GM13976 (cell line): ENCODE measurements around the gene RER1.
"Not testable (repeated sequence)": the region's sequence is repeated elsewhere in the genome, so short reads cannot be mapped to it uniquely, and the experiment has no call there.

Experiments used
- DNase-seq: peaks from one replicate; pipeline ENCODE4 v3.0.0; 2012; ENCODE audit warnings: low spot score
- in situ Hi-C: fragments of 300-500 bp; cut with MboI; formaldehyde crosslinking; loops from one replicate; pipeline ENCODE4 v1.12.0; 2022; ENCODE audit warnings: low sequenced_read_pairs, mixed read lengths, inconsistent platforms; ENCODE audit not compliant: unreplicated experiment
- TF ChIP-seq, protein P1 (sequence below): IDR thresholded peaks from 2 replicates; pipeline ENCODE4 v1.5.1; 2012; ENCODE audit warnings: borderline replicate concordance, mild to moderate bottlenecking; ENCODE audit not compliant: insufficient read depth; ENCODE audit errors: extremely low read depth, missing control alignments, control extremely low read depth

RER1 gene

DNA sequence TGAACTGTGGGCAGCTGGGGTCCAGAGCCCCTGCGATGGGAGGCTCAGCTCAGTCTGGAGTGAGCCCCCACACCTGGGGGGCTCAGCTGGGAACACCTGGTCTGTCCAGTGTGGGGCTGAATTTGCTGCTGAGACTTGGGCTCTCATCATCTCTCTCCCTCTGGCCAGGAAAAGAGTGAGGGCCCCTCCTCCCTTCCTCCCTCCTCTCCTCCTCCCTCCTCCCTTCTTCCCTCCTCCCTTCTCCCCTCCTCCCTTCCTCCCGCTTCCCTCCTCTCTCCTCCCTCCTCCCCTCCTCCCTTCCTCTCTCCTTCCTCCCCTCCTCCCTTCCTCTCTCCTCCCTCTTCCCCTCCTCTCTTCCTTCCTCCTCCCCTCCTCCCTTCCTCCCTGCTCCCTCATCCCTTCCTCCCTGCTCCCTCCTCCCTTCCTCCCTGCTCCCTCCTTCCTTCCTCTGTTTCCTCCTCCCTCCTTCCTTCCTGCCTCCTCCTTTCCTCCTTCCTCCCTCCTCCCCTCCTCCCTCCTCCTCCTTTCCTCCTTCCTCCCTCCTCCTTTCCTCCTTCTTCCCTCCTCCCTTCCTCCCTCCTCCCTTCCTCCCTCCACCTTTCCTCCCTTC lies 44.2 kb downstream of the RER1 start:
- no peak for DNase-seq
- in situ Hi-C loops = no loop called here
- TF ChIP-seq, protein P1, sequence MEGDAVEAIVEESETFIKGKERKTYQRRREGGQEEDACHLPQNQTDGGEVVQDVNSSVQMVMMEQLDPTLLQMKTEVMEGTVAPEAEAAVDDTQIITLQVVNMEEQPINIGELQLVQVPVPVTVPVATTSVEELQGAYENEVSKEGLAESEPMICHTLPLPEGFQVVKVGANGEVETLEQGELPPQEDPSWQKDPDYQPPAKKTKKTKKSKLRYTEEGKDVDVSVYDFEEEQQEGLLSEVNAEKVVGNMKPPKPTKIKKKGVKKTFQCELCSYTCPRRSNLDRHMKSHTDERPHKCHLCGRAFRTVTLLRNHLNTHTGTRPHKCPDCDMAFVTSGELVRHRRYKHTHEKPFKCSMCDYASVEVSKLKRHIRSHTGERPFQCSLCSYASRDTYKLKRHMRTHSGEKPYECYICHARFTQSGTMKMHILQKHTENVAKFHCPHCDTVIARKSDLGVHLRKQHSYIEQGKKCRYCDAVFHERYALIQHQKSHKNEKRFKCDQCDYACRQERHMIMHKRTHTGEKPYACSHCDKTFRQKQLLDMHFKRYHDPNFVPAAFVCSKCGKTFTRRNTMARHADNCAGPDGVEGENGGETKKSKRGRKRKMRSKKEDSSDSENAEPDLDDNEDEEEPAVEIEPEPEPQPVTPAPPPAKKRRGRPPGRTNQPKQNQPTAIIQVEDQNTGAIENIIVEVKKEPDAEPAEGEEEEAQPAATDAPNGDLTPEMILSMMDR = no peak

DNA sequence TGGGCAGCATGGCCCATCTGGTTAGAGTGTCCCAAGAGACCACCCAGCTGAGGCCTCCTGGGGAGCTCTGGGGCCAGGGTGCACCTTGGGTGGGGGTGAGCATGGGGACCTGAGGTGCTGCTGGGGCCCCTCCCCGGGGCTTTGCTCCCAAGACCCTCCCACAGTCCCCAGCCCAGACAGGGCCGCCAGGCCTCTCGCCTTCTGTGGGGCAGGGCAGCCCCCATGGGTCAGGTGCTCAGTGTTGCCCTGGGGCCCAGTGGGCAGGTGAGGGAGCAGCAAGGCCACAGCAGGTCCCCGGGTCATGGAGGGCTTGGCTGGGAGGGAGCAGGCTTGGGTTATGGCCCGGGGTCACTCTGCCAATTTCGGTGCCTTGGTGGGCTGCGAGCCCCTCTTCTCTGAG lies 45.2 kb downstream of the RER1 start:
- in situ Hi-C loops = no loop called here
- no peak for DNase-seq
- TF ChIP-seq, protein P1 = no peak

GRCh38 chr1:2437617-2438016 lies 46.0 kb downstream of the RER1 start:
- in situ Hi-C loops = no loop called here
- TF ChIP-seq, protein P1 = no peak

DNA sequence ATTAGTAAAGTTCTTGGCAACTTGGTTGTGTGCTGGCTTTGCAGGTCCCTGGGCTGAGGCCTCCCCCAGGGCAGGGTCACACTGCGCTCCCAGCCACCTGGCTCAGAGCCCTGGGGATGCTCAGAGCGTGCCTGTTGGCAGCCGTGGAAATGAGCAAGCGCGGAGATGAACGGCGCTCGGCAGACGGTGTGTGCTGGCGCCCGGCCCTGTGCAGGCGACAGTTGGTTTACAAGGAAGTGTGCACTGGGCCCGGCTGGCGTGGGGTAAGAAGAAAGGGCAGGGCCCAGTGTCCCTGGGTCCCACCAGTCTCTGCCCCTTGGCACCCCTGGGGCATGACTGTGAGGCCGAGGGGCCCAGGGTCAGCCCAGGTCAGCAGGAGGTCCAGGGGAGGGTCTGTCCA lies 46.4 kb downstream of the RER1 start:
- DNase-seq = no peak
- in situ Hi-C loops = no loop called here
- TF ChIP-seq, protein P1 = no peak

More at GRCh38 chr1:2437617-2438016, 46.0 kb downstream of the RER1 start:
- DNase-seq = no peak

GRCh38 chr1:2438641-2439040 lies 47.0 kb downstream of the RER1 start:
- in situ Hi-C loops = no loop called here
- DNase-seq = no peak
- TF ChIP-seq, protein P1 = no peak

- DNase-seq = no peak
- TF ChIP-seq, protein P1 = no peak
- in situ Hi-C loops = no loop called here
These were observed 47.7 kb downstream of the RER1 start for GRCh38 chr1:2439369-2439768.

DNA sequence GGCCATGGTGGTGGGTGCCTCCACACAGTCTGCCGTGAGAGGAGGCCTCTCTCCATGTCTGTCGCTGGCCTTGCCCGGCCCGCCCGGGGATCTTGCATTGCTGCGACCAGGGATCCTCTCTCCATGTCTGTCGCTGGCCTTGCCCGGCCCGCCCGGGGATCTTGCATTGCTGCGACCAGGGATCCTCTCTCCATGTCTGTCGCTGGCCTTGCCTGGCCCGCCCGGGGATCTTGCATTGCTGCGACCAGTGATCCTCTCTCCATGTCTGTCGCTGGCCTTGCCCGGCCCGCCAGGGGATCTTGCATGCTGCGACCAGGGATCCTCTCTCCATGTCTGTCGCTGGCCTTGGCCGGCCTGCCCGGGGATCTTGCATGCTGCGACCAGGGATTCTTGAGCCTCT lies 48.7 kb downstream of the RER1 start:
- DNase-seq, in situ Hi-C loops: not testable (repeated sequence)
